HepG2 (cell line): ENCODE measurements around the gene E2F1. TPM values are rescaled to one million over a fixed set of nuclear protein-coding genes. Genes with fewer than 3 reads are reported as not detected.

Source experiments
- ATAC-seq: fragments of 200-7000 bp; cut with Tn5 transposase; 3 replicates; pipeline ENCODE4 v1.9.1; 2020; ENCODE audit warnings: mild to moderate bottlenecking, moderate library complexity
- BruUV-seq: library from RNA; stranded (reverse); fragments of 400-500 nt; replicated peaks from 2 replicates; lab custom pipeline; 2021; lab: Mats Ljungman, UMichigan
- CTCF ChIA-PET: fragments of 300-600 bp; formaldehyde crosslinking; extraction: SDS; loops from one replicate; lab custom pipeline; 2021; ENCODE audit warnings: low total read pairs, inconsistent platforms, low intra/inter-chr PET ratio; lab: Yijun Ruan, JAX
- POLR2A ChIA-PET: fragments of 350-600 bp; sonication (Branson Sonifier 250); formaldehyde crosslinking; loops from one replicate; lab custom pipeline; 2020; ENCODE audit warnings: antibody characterized with exemption, inconsistent platforms; lab: Yijun Ruan, JAX
- DNase-seq: peaks from one replicate; pipeline ENCODE4 v3.0.0-alpha.2; 2015; ENCODE audit warnings: low spot score
- FAIRE-seq: peaks from 3 replicates; lab custom pipeline; 2011; peaks lifted over from hg19 to GRCh38; lab: Jason Lieb, UNC
- H2AFZ ChIP-seq: one replicate; pipeline ENCODE4 v1.6.1; 2011; ENCODE audit warnings: low read length, inconsistent platforms
- H3K27ac ChIP-seq: fragments of 300-600 bp; 3 replicates; pipeline ENCODE4 v1.8.0; 2011; ENCODE audit warnings: mixed run types, mild to moderate bottlenecking, mixed read lengths, low read length, inconsistent platforms; ENCODE audit not compliant: insufficient read depth; ENCODE audit errors: extremely low read length
- H3K27me3 ChIP-seq, 2 experiments: fragments of 200-600 bp in 1 of 2; 2 replicates in 1 of 2; 3 replicates in 1 of 2; pipeline versions ENCODE4 v1.6.0 to v1.8.0; 2011; ENCODE audit warnings: low read length in 2 of 2, mild to moderate bottlenecking in 2 of 2, moderate library complexity in 2 of 2, inconsistent platforms in 1 of 2; ENCODE audit not compliant: insufficient read depth in 2 of 2, control insufficient read depth in 1 of 2
- H3K36me3 ChIP-seq, 2 experiments: fragments of 200-600 bp in 1 of 2; replicated peaks in 1 of 2; 2 replicates in 1 of 2; 3 replicates in 1 of 2; pipeline versions ENCODE4 v1.5.1 to v1.8.0; 2011; ENCODE audit warnings: low read length in 2 of 2, inconsistent platforms in 1 of 2; ENCODE audit not compliant: insufficient read depth in 2 of 2, control insufficient read depth in 1 of 2
- H3K4me1 ChIP-seq: 2 replicates; pipeline ENCODE4 v1.5.1; 2012; ENCODE audit warnings: low read length, inconsistent platforms; ENCODE audit not compliant: insufficient read depth
- H3K4me2 ChIP-seq: 2 replicates; pipeline ENCODE4 v1.6.0; 2011; ENCODE audit warnings: low read depth, low read length, inconsistent platforms
- H3K4me3 ChIP-seq, 3 experiments: fragments of 200-600 bp in 1 of 3; sonication (generic), shearing (Covaris generic) in 1 of 3; replicated peaks in 1 of 3; 2 replicates each; pipeline ENCODE4 v1.5.1; 2011 to 2016; ENCODE audit warnings: low read length in 3 of 3, inconsistent platforms in 2 of 3, low read depth in 2 of 3, mild to moderate bottlenecking in 2 of 3, control low read depth in 1 of 3, mixed read lengths in 1 of 3; ENCODE audit not compliant: insufficient read depth in 1 of 3
- H3K79me2 ChIP-seq: one replicate; pipeline ENCODE4 v1.6.1; 2011; ENCODE audit warnings: low read length, inconsistent platforms; ENCODE audit not compliant: insufficient read depth
- H3K9ac ChIP-seq: 2 replicates; pipeline ENCODE4 v1.6.0; 2011; ENCODE audit warnings: mild to moderate bottlenecking, low read depth, low read length, inconsistent platforms; ENCODE audit not compliant: insufficient read depth
- H3K9me3 ChIP-seq: 2 replicates; pipeline ENCODE4 v1.5.1; 2012; ENCODE audit warnings: mild to moderate bottlenecking, low read length
- H4K20me1 ChIP-seq: 2 replicates; pipeline ENCODE4 v1.6.0; 2011; ENCODE audit warnings: inconsistent platforms, mild to moderate bottlenecking, low read length, moderate library complexity; ENCODE audit not compliant: insufficient read depth
- ASH2L ChIP-seq: fragments of 300-600, 200-600 bp; sonication (generic); IDR thresholded peaks from 2 replicates; pipeline ENCODE4 v1.7.0; 2017; ENCODE audit warnings: low read depth, mild to moderate bottlenecking, moderate library complexity, mixed read lengths, low read length; ENCODE audit not compliant: insufficient read length
- CHD4 ChIP-seq: fragments of 200-600 bp; sonication (generic); IDR thresholded peaks from 2 replicates; pipeline ENCODE4 v1.7.0; 2017; ENCODE audit warnings: mild to moderate bottlenecking, low read length, borderline replicate concordance
- GLI4 ChIP-seq: sonication (generic); formaldehyde crosslinking; IDR thresholded peaks from 2 replicates; pipeline ENCODE4 v1.5.1; 2020; ENCODE audit warnings: missing genetic modification reagents, mild to moderate bottlenecking, moderate library complexity, borderline replicate concordance
- GPBP1L1 ChIP-seq: sonication (generic); formaldehyde crosslinking; IDR thresholded peaks from 2 replicates; pipeline ENCODE4 v1.5.0; 2020; ENCODE audit warnings: mild to moderate bottlenecking, missing genetic modification reagents
- HNRNPLL ChIP-seq: fragments of 200-400 bp; formaldehyde crosslinking; IDR thresholded peaks from 2 replicates; pipeline ENCODE4 v1.6.1; 2017; ENCODE audit warnings: mild to moderate bottlenecking, low read depth, low read length; ENCODE audit not compliant: poor library complexity, severe bottlenecking
- HOXA5 ChIP-seq: sonication (generic); formaldehyde crosslinking; IDR thresholded peaks from 2 replicates; pipeline ENCODE4 v1.4.0; 2020; ENCODE audit warnings: missing genetic modification reagents
- KLF6 ChIP-seq: IDR thresholded peaks from 2 replicates; pipeline ENCODE4 v1.8.0; 2016; ENCODE audit warnings: missing biosample characterization, missing genetic modification reagents
- LCORL ChIP-seq, 2 experiments: fragments of 450-650 bp in 1 of 2; sonication (generic) in 1 of 2; formaldehyde crosslinking in 1 of 2; IDR thresholded peaks; 2 replicates each; pipeline versions ENCODE4 v1.5.0 to v1.6.1; 2017 to 2020; ENCODE audit warnings: antibody characterized with exemption in 1 of 2, missing genetic modification reagents in 1 of 2
- MAFG ChIP-seq: sonication (generic); formaldehyde crosslinking; IDR thresholded peaks from 2 replicates; pipeline ENCODE4 v1.5.1; 2020; ENCODE audit warnings: mild to moderate bottlenecking, missing genetic modification reagents
- MAFK ChIP-seq, 2 experiments: IDR thresholded peaks in 1 of 2; conservative IDR thresholded peaks in 1 of 2; 2 replicates each; pipeline ENCODE4 v1.6.1; 2011; ENCODE audit warnings: improper control_type of control experiment in 2 of 2, low read length in 2 of 2
- POGZ ChIP-seq: sonication (generic); formaldehyde crosslinking; IDR thresholded peaks from 2 replicates; pipeline ENCODE4 v1.4.0; 2020; ENCODE audit warnings: mild to moderate bottlenecking, missing genetic modification reagents
- RBM22 ChIP-seq: fragments of 200-400 bp; formaldehyde crosslinking; optimal IDR thresholded peaks from 2 replicates; pipeline ENCODE3; 2017; ENCODE audit warnings: mild to moderate bottlenecking, low read length, moderate library complexity
- RFX5 ChIP-seq: IDR thresholded peaks from 2 replicates; pipeline ENCODE4 v1.6.1; 2011; ENCODE audit warnings: low read depth, low read length, improper control_type of control experiment
- SCMH1 ChIP-seq: sonication (generic); formaldehyde crosslinking; IDR thresholded peaks from 2 replicates; pipeline ENCODE4 v1.9.0; 2021; ENCODE audit warnings: missing genetic modification reagents, mild to moderate bottlenecking, borderline replicate concordance
- THAP9 ChIP-seq: sonication (generic); formaldehyde crosslinking; IDR thresholded peaks from 2 replicates; pipeline ENCODE4; 2020; ENCODE audit warnings: missing genetic modification reagents, mild to moderate bottlenecking, borderline replicate concordance
- ZFP36L2 ChIP-seq: sonication (generic); formaldehyde crosslinking; IDR thresholded peaks from 2 replicates; pipeline ENCODE4 v1.4.0; 2020; ENCODE audit warnings: missing genetic modification reagents
- ZFY ChIP-seq: sonication (generic); formaldehyde crosslinking; IDR thresholded peaks from 2 replicates; pipeline ENCODE4 v1.4.0; 2020; ENCODE audit warnings: missing genetic modification reagents
- ZNF20 ChIP-seq: sonication (generic); formaldehyde crosslinking; IDR thresholded peaks from 2 replicates; pipeline ENCODE4 v1.4.0; 2020; ENCODE audit warnings: mild to moderate bottlenecking, moderate library complexity, missing genetic modification reagents
- ZNF234 ChIP-seq: sonication (generic); formaldehyde crosslinking; conservative IDR thresholded peaks from 2 replicates; pipeline ENCODE4 v1.5.1; 2020; ENCODE audit warnings: mild to moderate bottlenecking, missing genetic modification reagents
- ZNF569 ChIP-seq: sonication (generic); formaldehyde crosslinking; IDR thresholded peaks from 2 replicates; pipeline ENCODE4 v1.5.0; 2020; ENCODE audit warnings: mild to moderate bottlenecking, missing genetic modification reagents, moderate library complexity, borderline replicate concordance
- WGBS: methylation state at CpG from one replicate; pipeline ENCODE4 v1.1.6; 2017; ENCODE audit warnings: low lambda C conversion rate; 5-methylcytosine and 5-hydroxymethylcytosine counted together
- in situ Hi-C: cut with HindIII; loops from 2 replicates; pipeline ENCODE4 v1.10.0; 2017; ENCODE audit warnings: low pct_unique_long_range_greater_than_20kb; ENCODE audit not compliant: extremely low pct_ligation_motif_present
- intact Hi-C: fragments of 100-400 bp; cut with micrococcal nuclease; formaldehyde crosslinking; loops from one replicate; pipeline ENCODE4 v1.10.0; 2022; ENCODE audit not compliant: unreplicated experiment
- polyA plus RNA-seq, 8 experiments: library from polyadenylated mRNA; depleted of rRNA in 3 of 8; stranded (reverse) in 7 of 8; unstranded in 1 of 8; fragments of >200 nt; fragmentation: Illumina TruSeq in 4 of 8; extraction: Trizol in 4 of 8; gene quantifications; 2 replicates each; pipeline versions ENCODE4 v1.2.1 to v1.2.3, GENCODE V29; 2011 to 2016; ENCODE audit warnings: low read depth in 4 of 8, missing spikeins in 1 of 8, mixed read lengths in 1 of 8; ENCODE audit not compliant: insufficient read depth in 1 of 8
- total RNA-seq, 5 experiments: library from RNA; depleted of rRNA; stranded (reverse); fragments of >200 nt; fragmentation: Illumina TruSeq; extraction: Trizol; gene quantifications; 2 replicates each; pipeline ENCODE4 v1.2.3, GENCODE V29; 2016; ENCODE audit warnings: low read depth in 1 of 5

The E2F1 gene
- total and polyA plus RNA-seq, 2 of the 13 experiments (the other 11 are each of a cell fraction or from before 2014, with no cell fraction given) = 25.5 to 39.4 TPM

GRCh38 chr20:33647603-33648395 lies 38.4 kb downstream of the E2F1 start:
- POLR2A ChIA-PET = interaction anchor here (1.5 to 2.2 kb wide), 2 partner anchors 16 to 158 kb away, joined by 3 to 8 read pairs; partner anchors contain the start of gene CBFA2T2
- WGBS = 92% methylated on average over 11 of the region's 11 CpGs
- intact Hi-C loops = no loop called here
- TF ChIP-seq MAFK (conservative IDR thresholded peaks at IDR 0.05 in 1 of 2, IDR thresholded peaks at IDR 0.05 in 1 of 2; ENCODE audit: low read length in 2 of 2) = no peak
- TF ChIP-seq GLI4 (CRISPR knock-in tag) = no peak
- TF ChIP-seq ZFY (CRISPR knock-in tag) = peak; percentile 10; the same call in 1 of the 2 replicates
- TF ChIP-seq THAP9 = no peak
- TF ChIP-seq RFX5 = no peak
- TF ChIP-seq ZNF569 (CRISPR knock-in tag) = no peak
- TF ChIP-seq HNRNPLL = no peak
- no peak for TF ChIP-seq ZNF234 (CRISPR knock-in tag)
- TF ChIP-seq HOXA5 (CRISPR knock-in tag) = no peak
- no peak for TF ChIP-seq ZNF20 (CRISPR knock-in tag)
- TF ChIP-seq LCORL (IDR thresholded peaks at IDR 0.05) = no peak
- TF ChIP-seq LCORL (CRISPR knock-in tag; IDR thresholded peaks at IDR 0.05) = no peak
- peak; percentile 12 for TF ChIP-seq RBM22
- TF ChIP-seq GPBP1L1 = no peak
- no peak for TF ChIP-seq ASH2L
- no peak for TF ChIP-seq CHD4
- TF ChIP-seq SCMH1 = no peak
- TF ChIP-seq POGZ (CRISPR knock-in tag) = no peak
- TF ChIP-seq KLF6 (CRISPR knock-in tag) = no peak
- no peak for TF ChIP-seq ZFP36L2 (CRISPR knock-in tag)
- no peak for TF ChIP-seq MAFG (CRISPR knock-in tag)

More at GRCh38 chr20:33647603-33648395, 38.4 kb downstream of the E2F1 start:
- no peak for FAIRE-seq
- peak; percentile 5 for ATAC-seq
- H3K9ac ChIP-seq = no peak overlapping the region
- peaks cover 15% of the 10 kb centered on the region for H3K4me1 ChIP-seq
- DNase-seq = no peak
- CTCF ChIA-PET = no interaction called here
- H4K20me1 ChIP-seq = no peaks in the 10 kb centered on the region; the same call in 1 of the 2 replicates
- H3K79me2 ChIP-seq = no peaks in the 10 kb centered on the region
- H3K9me3 ChIP-seq = no peaks in the 10 kb centered on the region
- TSS peak; percentile 20 for BruUV-seq
- peaks cover 16 to 30% of the 10 kb centered on the region in 2 experiments for H3K36me3 ChIP-seq
- in situ Hi-C loops = loop anchor here (10.0 kb wide), 1 partner anchor 133 kb away; no protein-coding TSS in a partner anchor
- H3K4me3 ChIP-seq = no peak overlapping the region
- H3K4me2 ChIP-seq = no peak overlapping the region
- no peak overlapping the region for H3K27ac ChIP-seq
- H2AFZ ChIP-seq = no peak overlapping the region
- H3K27me3 ChIP-seq = no peaks in the 10 kb centered on the region
